SK-MEL-5 (cell line): ENCODE results near the gene DYNLT3. TPM values are rescaled to one million over a fixed set of nuclear protein-coding genes. Genes with fewer than 3 reads are reported as not detected.

Experiments used
- DNase-seq: peaks from one replicate; pipeline ENCODE4 v3.0.0-alpha.2; 2016; ENCODE audit warnings: low read depth, low spot score
- in situ Hi-C: cut with HindIII; loops from 2 replicates; pipeline ENCODE4 v1.10.0; 2016; ENCODE audit warnings: low sequenced_read_pairs, high pct_unique_total_duplicates, low pct_unique_long_range_greater_than_20kb
- small RNA-seq, 2 experiments: library from RNA; depleted of rRNA; stranded (forward); fragments of <200 nt; gene quantifications; one replicate each; pipeline ENCODE3, GENCODE V24; 2014
- total RNA-seq: library from RNA; depleted of rRNA; stranded (reverse); fragments of >200 nt; shearing (Covaris generic); gene quantifications from 2 replicates; pipeline ENCODE4 v1.2.3, GENCODE V29; 2014; rRNA removed

Gene DYNLT3
- total RNA-seq, 1 experiment from 2014 or later, result 137 TPM

DNA sequence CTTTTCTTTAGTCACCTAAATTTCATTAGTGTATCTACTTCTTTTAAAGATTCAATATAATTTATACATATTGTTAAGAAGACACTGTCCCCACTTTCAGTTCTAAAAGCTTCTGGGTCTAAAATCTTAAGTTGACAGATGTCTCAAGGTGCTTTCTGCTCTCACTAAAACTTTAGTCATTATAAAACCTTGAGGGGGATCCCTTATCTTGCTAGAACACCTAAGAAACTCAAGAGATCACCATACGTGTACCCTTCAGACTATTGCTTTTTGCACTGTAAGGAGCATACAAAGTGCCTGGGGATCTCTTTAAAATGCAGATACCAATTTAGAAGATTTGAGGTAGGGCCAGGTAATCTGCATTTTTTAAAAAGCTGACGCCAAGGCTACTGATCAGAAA is 37.4 kb downstream of the DYNLT3 start:
- DNase-seq, result no peak
- in situ Hi-C loops, result no loop called here

- no peak for DNase-seq
- in situ Hi-C loops, result no loop called here
Measured at GRCh38 chrX:37803057-37803456, 44.3 kb downstream of the DYNLT3 start.

GRCh38 chrX:37802028-37802427 is 45.3 kb downstream of the DYNLT3 start:
- in situ Hi-C loops, result no loop called here
- no peak for DNase-seq

GRCh38 chrX:37800717-37801116 is 46.7 kb downstream of the DYNLT3 start:
- no peak for DNase-seq

GRCh38 chrX:37799936-37800335 is 47.4 kb downstream of the DYNLT3 start:
- in situ Hi-C loops, result no loop called here
- DNase-seq, result no peak

More at GRCh38 chrX:37800717-37801116, 46.7 kb downstream of the DYNLT3 start:
- in situ Hi-C loops, result no loop called here

- DNase-seq, result no peak
- in situ Hi-C loops, result no loop called here
Measured at GRCh38 chrX:37796805-37797204, 50.6 kb downstream of the DYNLT3 start.

DNA sequence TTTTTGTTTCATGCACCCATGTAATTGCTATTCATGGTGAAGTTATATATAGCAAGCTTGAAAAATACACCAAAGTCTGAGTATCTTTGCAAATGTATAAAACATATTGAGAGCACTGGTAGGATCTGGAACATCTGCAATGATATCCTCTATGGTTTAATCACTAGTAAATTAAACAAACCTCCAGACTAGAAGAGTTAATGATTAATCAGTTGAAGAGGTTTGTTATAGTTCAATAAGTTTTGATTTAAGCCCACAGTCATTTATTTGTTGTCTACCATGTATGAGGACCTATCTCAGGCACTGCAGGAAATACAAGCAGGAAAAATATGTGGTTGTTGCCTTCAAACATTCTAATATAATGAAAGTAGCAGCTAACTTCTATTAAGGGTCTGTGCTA is 51.1 kb downstream of the DYNLT3 start:
- in situ Hi-C loops, result no loop called here
- no peak for DNase-seq

Small RNA genes lying within 50 kb of the gene (small RNA-seq; reads per million reads assigned to genes)
- 0 to 0.05 reads per million in 2 experiments for gene RNU6-49P

Other genes starting within 250 kb of the DYNLT3 start
- gene XK, start 161.8 kb downstream of the DYNLT3 start, total RNA-seq, result 0.08 and 0.26 TPM in 2 replicates
- 0.11 TPM in 2 replicates for gene CYBB, start 67.5 kb downstream of the DYNLT3 start, total RNA-seq
- 67.0 and 69.1 TPM in 2 replicates for gene SYTL5, start 159.0 kb upstream of the DYNLT3 start, total RNA-seq